CD4-positive, alpha-beta memory T cell (primary cell): ENCODE measurements around the gene ATXN1. TPM values are rescaled to one million over a fixed set of nuclear protein-coding genes. Genes with fewer than 3 reads are reported as not detected.
A peak's percentile ranks its signal among the peaks of the same experiment; 100 is the strongest.
"Not testable (repeated sequence)": the region's sequence is repeated elsewhere in the genome, so short reads cannot be mapped to it uniquely, and the experiment has no call there.

ENCODE experiments used
- CTCF ChIA-PET: fragments of 350-600 bp; sonication (Branson Sonifier 250); formaldehyde crosslinking; loops from one replicate; lab custom pipeline; 2021; ENCODE audit warnings: inconsistent platforms; ENCODE audit not compliant: partially characterized antibody; lab: Charles Lee
- POLR2A ChIA-PET: fragments of 350-600 bp; sonication (Branson Sonifier 250); formaldehyde crosslinking; loops from one replicate; lab custom pipeline; 2021; ENCODE audit not compliant: partially characterized antibody; lab: Charles Lee
- DNase-seq, 5 donors: peaks; one replicate each; pipeline versions ENCODE4 v3.0.0 to v3.0.0-alpha.2; 2020 to 2022; ENCODE audit warnings: mixed read lengths in 1 of 5
- H3K27ac ChIP-seq: one replicate; pipeline ENCODE4 v1.7.0; 2013; ENCODE audit warnings: low read depth, low read length
- H3K27me3 ChIP-seq: 2 replicates; pipeline ENCODE4 v1.7.0; 2013; ENCODE audit warnings: mild to moderate bottlenecking, low read length, moderate library complexity; ENCODE audit not compliant: insufficient read depth
- H3K36me3 ChIP-seq: 2 replicates; pipeline ENCODE4 v1.7.0; 2013; ENCODE audit warnings: mild to moderate bottlenecking, low read length, moderate library complexity; ENCODE audit not compliant: insufficient read depth
- H3K4me1 ChIP-seq: 2 replicates; pipeline ENCODE4 v1.7.0; 2013; ENCODE audit warnings: mild to moderate bottlenecking, low read length, moderate library complexity; ENCODE audit not compliant: insufficient read depth
- H3K4me3 ChIP-seq, 2 donors: one replicate each; pipeline ENCODE4 v1.7.0; 2013; ENCODE audit warnings: low read length in 2 of 2, mild to moderate bottlenecking in 1 of 2
- H3K9me3 ChIP-seq, 2 donors: one replicate each; pipeline ENCODE4 v1.7.0; 2013; ENCODE audit warnings: low read length in 2 of 2, control low read depth in 1 of 2; ENCODE audit not compliant: control insufficient read depth in 1 of 2
- H3K27ac Mint-ChIP-seq, 7 donors: one replicate each; pipeline ENCODE4 v1.8.0; 2020 to 2021; ENCODE audit warnings: mixed read lengths in 7 of 7, mild to moderate bottlenecking in 6 of 7, inconsistent platforms in 3 of 7, moderate library complexity in 3 of 7
- H3K27me3 Mint-ChIP-seq, 2 donors: one replicate each; pipeline ENCODE4 v1.8.0; 2020 to 2021; ENCODE audit warnings: mixed read lengths in 2 of 2
- H3K36me3 Mint-ChIP-seq, 2 donors: one replicate each; pipeline ENCODE4 v1.8.0; 2020 to 2021; ENCODE audit warnings: mixed read lengths in 2 of 2, inconsistent platforms in 1 of 2, mild to moderate bottlenecking in 1 of 2
- H3K4me1 Mint-ChIP-seq, 4 donors: one replicate each; pipeline ENCODE4 v1.8.0; 2020 to 2021; ENCODE audit warnings: mixed read lengths in 4 of 4, mild to moderate bottlenecking in 1 of 4
- H3K4me3 Mint-ChIP-seq, 8 donors: one replicate each; pipeline ENCODE4 v1.8.0; 2020 to 2021; ENCODE audit warnings: mixed read lengths in 8 of 8, mild to moderate bottlenecking in 7 of 8, moderate library complexity in 6 of 8, inconsistent platforms in 3 of 8
- H3K9me3 Mint-ChIP-seq, 8 donors: one replicate each; pipeline ENCODE4 v1.8.0; 2020 to 2021; ENCODE audit warnings: mixed read lengths in 8 of 8, mild to moderate bottlenecking in 5 of 8, inconsistent platforms in 3 of 8, moderate library complexity in 1 of 8
- intact Hi-C: fragments of 100-400 bp; cut with micrococcal nuclease; formaldehyde crosslinking; loops from one replicate; pipeline ENCODE4 v1.15.1; 2023
- polyA plus RNA-seq, 2 donors: library from polyadenylated mRNA; unstranded; fragments of 300-500 nt; fragmentation: Illumina TruSeq; gene quantifications; one replicate each; pipeline ENCODE4 v1.2.3, GENCODE V29; 2021
- total RNA-seq, 2 experiments: library from RNA; stranded (reverse); gene quantifications; one replicate each; pipeline ENCODE4 v1.2.3, GENCODE V29; 2021

Gene ATXN1
- total and polyA plus RNA-seq, 4 experiments from 2014 or later = 10.5 to 97.4 (median 56.9) TPM

DNA sequence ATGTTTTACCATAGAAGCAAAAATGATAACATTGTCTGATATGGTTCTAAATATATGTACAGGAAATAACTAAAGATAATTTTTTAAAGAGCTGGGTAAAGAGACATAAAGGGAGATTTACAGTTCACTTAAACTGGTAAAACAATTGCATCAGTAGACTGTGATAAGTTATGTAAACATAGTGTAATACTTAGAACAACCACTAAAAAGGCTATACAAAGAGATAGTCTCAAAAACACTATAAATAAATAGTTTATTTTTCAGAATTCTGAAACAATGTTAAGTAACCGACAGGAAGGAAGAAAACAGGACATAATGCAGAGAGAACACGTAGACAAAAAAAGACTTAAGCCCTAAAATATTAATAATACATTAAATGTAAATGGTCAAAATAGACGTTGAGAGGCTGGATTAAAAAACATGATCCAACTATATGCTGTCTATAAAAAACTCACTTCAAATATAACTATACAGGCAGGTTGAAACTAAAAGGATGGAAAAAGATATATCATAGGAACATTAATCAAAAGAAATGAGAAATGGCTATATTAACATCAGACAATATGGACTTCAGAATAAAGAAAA lies 32.7 kb upstream of the ATXN1 start:
- H3K9me3 Mint-ChIP-seq = peaks cover 0 to 10% (median 6%) of the 10 kb centered on the region in 8 donors
- ChIA-PET CTCF (no interaction called here), POLR2A (no interaction called here)

DNA sequence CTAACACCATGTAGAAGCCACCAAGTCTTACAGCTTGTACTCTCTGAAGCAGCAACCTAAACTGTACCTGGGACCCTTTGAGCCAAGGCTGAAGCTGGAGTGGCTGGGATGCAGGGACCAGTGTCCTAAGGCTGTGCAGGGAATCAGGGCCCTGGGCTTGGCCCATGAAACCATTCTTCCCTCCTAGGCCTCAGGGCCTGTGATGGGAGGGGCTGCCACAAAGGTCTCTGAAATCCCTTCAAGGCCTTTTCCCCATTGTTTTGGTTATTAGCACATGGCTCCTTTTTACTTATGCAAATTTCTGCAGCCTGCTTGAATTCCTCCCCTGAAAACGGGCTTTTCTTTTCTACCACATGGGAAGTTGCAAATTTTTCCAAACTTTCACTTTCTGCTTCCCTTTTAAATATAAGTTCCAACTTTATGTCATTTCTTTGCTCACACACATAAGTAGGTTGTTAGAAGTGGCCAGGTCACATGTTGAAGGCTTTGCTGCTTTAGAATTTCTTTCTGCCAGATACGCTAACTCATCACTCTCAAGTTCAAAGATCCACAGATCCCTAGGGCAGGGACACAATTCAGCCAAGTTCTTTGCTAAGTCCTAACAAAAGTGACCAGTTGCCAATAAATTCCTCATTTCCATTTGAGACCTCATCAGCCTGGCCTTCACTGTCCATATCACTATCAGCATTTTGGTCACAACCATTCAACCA lies 28.2 kb upstream of the ATXN1 start:
- CTCF ChIA-PET = no interaction called here
- Mint-ChIP-seq H3K9me3 (peaks cover 0 to 22% (median 10%) of the 10 kb centered on the region in 8 donors), H3K4me3 (no peak overlapping the region), H3K27ac (no peak overlapping the region), H3K27me3 (peaks cover 0 to 4% of the 10 kb centered on the region in 2 donors), H3K4me1 (peaks cover 0 to 3% (median 0%) of the 10 kb centered on the region in 4 donors), H3K36me3 (peaks cover 0 to 16% of the 10 kb centered on the region in 2 donors)
- H3K27ac ChIP-seq = no peak overlapping the region
- no peaks in the 10 kb centered on the region for H3K4me1 ChIP-seq
- no peak for DNase-seq
- H3K4me3 ChIP-seq = no peak overlapping the region
- no peaks in the 10 kb centered on the region for H3K36me3 ChIP-seq
- POLR2A ChIA-PET = no interaction called here
- no peaks in the 10 kb centered on the region for H3K27me3 ChIP-seq
- no peaks in the 10 kb centered on the region for H3K9me3 ChIP-seq
- intact Hi-C loops = no loop called here

More for the DNA sequence above, 32.7 kb upstream of the ATXN1 start:
- Histone ChIP-seq H3K4me3 (no peak overlapping the region), H3K27me3 (no peaks in the 10 kb centered on the region), H3K27ac (no peak overlapping the region), H3K36me3 (no peaks in the 10 kb centered on the region), H3K9me3 (no peaks in the 10 kb centered on the region), H3K4me1 (no peaks in the 10 kb centered on the region)
- intact Hi-C loops = no loop called here
- DNase-seq = no peak
- H3K4me1 Mint-ChIP-seq = no peaks in the 10 kb centered on the region
- H3K27me3 Mint-ChIP-seq = no peaks in the 10 kb centered on the region
- H3K4me3 Mint-ChIP-seq = peak overlapping the region in 1 of 8 donors; percentile 12
- H3K36me3 Mint-ChIP-seq = peaks cover 0 to 10% of the 10 kb centered on the region in 2 donors
- H3K27ac Mint-ChIP-seq = no peak overlapping the region

DNA sequence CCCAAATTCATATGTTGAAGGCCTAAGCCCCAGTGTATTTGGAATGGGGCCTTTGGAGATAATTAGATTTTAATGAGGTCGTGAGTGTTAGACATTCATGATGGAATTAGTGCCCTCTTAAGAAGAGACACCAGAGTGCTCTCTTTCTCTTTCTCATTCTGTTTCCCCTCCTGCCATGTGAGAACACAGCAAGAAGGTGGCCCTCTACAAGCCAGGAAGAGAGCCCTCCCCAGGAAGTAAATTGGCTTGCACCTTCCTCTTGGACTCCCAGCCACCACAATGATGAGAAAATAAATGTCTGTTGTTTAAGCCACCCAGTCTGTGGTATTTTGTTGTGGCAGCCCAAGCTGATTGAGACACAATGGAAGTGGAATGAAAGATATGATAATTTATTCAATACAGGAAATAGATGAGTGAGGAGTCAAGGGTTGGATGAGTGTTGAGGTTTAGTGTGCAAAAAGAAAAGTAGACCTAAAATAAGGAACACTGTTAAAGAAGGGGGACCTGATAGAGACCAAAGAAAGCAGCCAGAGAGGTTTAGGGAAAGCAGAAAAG lies 25.9 kb upstream of the ATXN1 start:
- H3K4me1 ChIP-seq = no peaks in the 10 kb centered on the region
- ChIA-PET POLR2A (no interaction called here), CTCF (interaction anchor here (0.9 kb wide), 1 partner anchor 470 kb away, joined by 3 read pairs; no protein-coding TSS in a partner anchor)
- H3K27me3 Mint-ChIP-seq = peaks cover 0 to 4% of the 10 kb centered on the region in 2 donors
- peaks cover 0 to 16% of the 10 kb centered on the region in 2 donors for H3K36me3 Mint-ChIP-seq
- intact Hi-C loops = no loop called here
- H3K27ac Mint-ChIP-seq = no peak overlapping the region
- no peaks in the 10 kb centered on the region for H3K9me3 ChIP-seq
- H3K9me3 Mint-ChIP-seq = peaks cover 0 to 22% (median 10%) of the 10 kb centered on the region in 8 donors
- H3K4me3 ChIP-seq = no peak overlapping the region
- no peak overlapping the region for H3K4me3 Mint-ChIP-seq
- no peaks in the 10 kb centered on the region for H3K36me3 ChIP-seq
- H3K4me1 Mint-ChIP-seq = peaks cover 0 to 3% (median 0%) of the 10 kb centered on the region in 4 donors
- no peak overlapping the region for H3K27ac ChIP-seq
- H3K27me3 ChIP-seq = no peaks in the 10 kb centered on the region
- no peak for DNase-seq

DNA sequence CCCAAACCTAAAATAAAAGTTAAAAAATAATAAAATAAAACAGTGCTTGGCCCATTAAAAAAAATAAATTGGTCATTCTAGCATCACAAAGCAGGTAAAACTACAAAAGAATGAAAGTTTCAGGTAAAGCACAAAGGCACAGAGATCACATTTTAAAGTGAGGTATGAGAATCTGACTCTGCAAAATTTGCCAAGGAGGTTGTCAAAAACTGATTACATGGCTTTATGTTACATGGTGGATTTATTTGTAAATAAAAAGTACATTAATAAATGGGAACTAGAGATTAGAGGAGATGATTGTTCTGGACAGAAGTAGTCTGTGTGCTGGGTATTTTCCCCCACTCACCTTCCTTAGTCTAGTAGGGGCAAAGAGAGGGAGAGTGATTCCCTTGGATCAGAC lies 24.2 kb upstream of the ATXN1 start:
- intact Hi-C loops = no loop called here
- POLR2A ChIA-PET = no interaction called here
- H3K4me1 ChIP-seq = no peaks in the 10 kb centered on the region

DNA sequence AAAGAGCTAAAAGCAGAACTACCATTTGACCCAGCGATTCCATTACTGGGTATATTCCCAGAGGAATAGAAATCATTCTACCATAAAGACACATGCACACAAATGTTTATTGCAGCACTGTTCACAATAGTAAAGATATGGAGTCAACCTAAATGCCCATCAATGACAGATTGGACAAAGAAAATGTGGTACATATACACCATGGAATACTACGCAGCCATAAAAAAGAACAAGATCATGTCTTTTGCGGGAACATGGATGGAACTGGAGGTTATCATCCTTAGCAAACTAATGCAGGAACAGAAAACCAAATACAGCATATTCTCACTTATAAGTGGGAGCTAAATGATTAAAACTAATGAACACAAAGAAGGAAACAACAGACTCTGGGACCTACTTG lies 23.7 kb upstream of the ATXN1 start:
- not testable (repeated sequence) for H3K4me1 Mint-ChIP-seq

More for the DNA sequence above, 24.2 kb upstream of the ATXN1 start:
- Mint-ChIP-seq H3K36me3 (peaks cover 0 to 16% of the 10 kb centered on the region in 2 donors), H3K4me3 (no peak overlapping the region), H3K27me3 (peaks cover 0 to 4% of the 10 kb centered on the region in 2 donors), H3K27ac (no peak overlapping the region), H3K4me1 (peaks cover 0 to 3% (median 0%) of the 10 kb centered on the region in 4 donors), H3K9me3 (peaks cover 0 to 21% (median 10%) of the 10 kb centered on the region in 8 donors)
- no peak overlapping the region for H3K27ac ChIP-seq
- no peaks in the 10 kb centered on the region for H3K36me3 ChIP-seq
- DNase-seq = no peak
- H3K27me3 ChIP-seq = no peaks in the 10 kb centered on the region
- H3K4me3 ChIP-seq = no peak overlapping the region
- CTCF ChIA-PET = interaction anchor here (1.2 kb wide), 1 partner anchor 14 kb away, joined by 4 read pairs; no protein-coding TSS in a partner anchor
- H3K9me3 ChIP-seq = no peaks in the 10 kb centered on the region

DNA sequence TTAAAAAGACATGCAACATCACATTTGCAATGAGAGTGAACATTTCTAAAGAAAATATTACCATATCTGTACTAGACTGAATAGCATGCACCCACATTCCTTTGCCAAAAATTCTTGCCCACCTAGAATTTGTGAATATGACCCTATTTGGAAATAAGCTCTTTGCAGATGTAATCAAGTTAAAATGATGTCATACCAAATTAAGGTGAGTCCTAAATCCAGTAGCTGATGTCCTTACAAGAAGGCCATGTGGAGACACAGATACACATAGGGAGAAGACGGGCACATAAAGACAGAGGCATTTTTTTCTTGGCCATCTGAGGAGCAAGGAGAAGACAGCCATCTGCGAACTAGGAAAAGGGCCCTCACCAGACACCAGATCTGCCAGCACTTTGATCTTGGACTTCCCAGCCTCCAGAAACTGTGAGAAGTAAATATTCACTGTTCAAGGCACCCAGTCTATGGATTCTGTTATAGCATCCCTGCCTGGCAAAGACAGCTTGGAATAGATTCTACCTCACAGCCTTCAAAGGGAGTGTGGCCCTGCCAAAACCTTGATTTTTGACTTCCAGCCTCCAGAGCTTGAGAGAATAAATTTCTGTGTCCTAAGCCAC lies 22.8 kb upstream of the ATXN1 start:
- H3K4me3 ChIP-seq = no peak overlapping the region

More for the DNA sequence above, 23.7 kb upstream of the ATXN1 start:
- H3K27ac Mint-ChIP-seq, H3K9me3 ChIP-seq, H3K27ac ChIP-seq, POLR2A ChIA-PET, H3K4me3 ChIP-seq, intact Hi-C loops, DNase-seq, H3K27me3 Mint-ChIP-seq, H3K4me3 Mint-ChIP-seq, H3K27me3 ChIP-seq, H3K36me3 ChIP-seq, H3K4me1 ChIP-seq: not testable (repeated sequence)
- Mint-ChIP-seq H3K9me3 (peaks cover 0 to 17% (median 8%) of the 10 kb centered on the region in 8 donors), H3K36me3 (peaks cover 0 to 12% of the 10 kb centered on the region in 2 donors)
- CTCF ChIA-PET = interaction anchor here (0.9 to 1.5 kb wide), 4 partner anchors 10 to 452 kb away, joined by 3 to 4 read pairs (median 4); no protein-coding TSS in a partner anchor

More for the DNA sequence above, 22.8 kb upstream of the ATXN1 start:
- no peaks in the 10 kb centered on the region for H3K27me3 ChIP-seq
- H3K36me3 ChIP-seq = no peaks in the 10 kb centered on the region
- Mint-ChIP-seq H3K27me3 (peaks cover 0 to 4% of the 10 kb centered on the region in 2 donors), H3K4me3 (no peak overlapping the region), H3K36me3 (peaks cover 0 to 6% of the 10 kb centered on the region in 2 donors), H3K4me1 (peaks cover 0 to 3% (median 0%) of the 10 kb centered on the region in 4 donors), H3K27ac (no peak overlapping the region), H3K9me3 (peaks cover 0 to 12% (median 6%) of the 10 kb centered on the region in 8 donors)
- ChIA-PET POLR2A (no interaction called here), CTCF (interaction anchor here (0.9 to 1.6 kb wide), 5 partner anchors 9 to 451 kb away, joined by 3 to 4 read pairs (median 3); no protein-coding TSS in a partner anchor)
- no peak overlapping the region for H3K27ac ChIP-seq
- no peaks in the 10 kb centered on the region for H3K4me1 ChIP-seq
- H3K9me3 ChIP-seq = no peaks in the 10 kb centered on the region
- DNase-seq = no peak
- intact Hi-C loops = no loop called here
